CD4-positive, alpha-beta T cell treated with Interferon gamma for 1 hour (primary cell): ENCODE results near the gene MTMR3.
A peak's percentile ranks its signal among the peaks of the same experiment; 100 is the strongest.

Source experiments
- DNase-seq: peaks from one replicate; pipeline ENCODE4 v3.0.0-alpha.2; 2020

Gene MTMR3

GRCh38 chr22:30005213-30005857 is 122.4 kb downstream of the MTMR3 start:
- peak; percentile 44 for DNase-seq

GRCh38 chr22:30007361-30007760 is 124.4 kb downstream of the MTMR3 start:
- DNase-seq, result no peak

- DNase-seq, result no peak
Measured at GRCh38 chr22:30008401-30008800, 125.4 kb downstream of the MTMR3 start.

GRCh38 chr22:30009478-30009877 is 126.5 kb downstream of the MTMR3 start:
- DNase-seq, result no peak

- DNase-seq, result no peak
Measured at GRCh38 chr22:30010789-30011405, 127.9 kb downstream of the MTMR3 start.

GRCh38 chr22:30013201-30013600 is 130.2 kb downstream of the MTMR3 start:
- DNase-seq, result no peak

- DNase-seq, result no peak
Measured at GRCh38 chr22:30014244-30014643, 131.3 kb downstream of the MTMR3 start.

GRCh38 chr22:30015229-30015797 is 132.3 kb downstream of the MTMR3 start:
- no peak for DNase-seq

GRCh38 chr22:30015846-30016245 is 132.9 kb downstream of the MTMR3 start:
- DNase-seq, result no peak

- DNase-seq, result no peak
Measured at GRCh38 chr22:30016596-30016995, 133.6 kb downstream of the MTMR3 start.

- no peak for DNase-seq
Measured at GRCh38 chr22:30017375-30018223, 134.6 kb downstream of the MTMR3 start.

- DNase-seq, result no peak
Measured at GRCh38 chr22:30020511-30020910, 137.5 kb downstream of the MTMR3 start.

- no peak for DNase-seq
Measured at GRCh38 chr22:30021338-30021737, 138.4 kb downstream of the MTMR3 start.

- no peak for DNase-seq
Measured at GRCh38 chr22:30021881-30022619, 139.1 kb downstream of the MTMR3 start.

- no peak for DNase-seq
Measured at GRCh38 chr22:30023099-30023660, 140.2 kb downstream of the MTMR3 start.

- DNase-seq, result no peak
Measured at GRCh38 chr22:30024231-30024630, 141.3 kb downstream of the MTMR3 start.

GRCh38 chr22:30025221-30025620 is 142.2 kb downstream of the MTMR3 start:
- DNase-seq, result no peak

GRCh38 chr22:30026756-30027155 is 143.8 kb downstream of the MTMR3 start:
- DNase-seq, result no peak

GRCh38 chr22:30027169-30027568 is 144.2 kb downstream of the MTMR3 start:
- DNase-seq, result no peak

GRCh38 chr22:30027791-30028190 is 144.8 kb downstream of the MTMR3 start:
- no peak for DNase-seq

GRCh38 chr22:30028731-30029130 is 145.8 kb downstream of the MTMR3 start:
- no peak for DNase-seq

GRCh38 chr22:30029512-30029911 is 146.5 kb downstream of the MTMR3 start:
- DNase-seq, result no peak

GRCh38 chr22:30030329-30030728 is 147.4 kb downstream of the MTMR3 start:
- DNase-seq, result no peak
